ENCODE data around the gene CDC20. TPM values are rescaled to one million over a fixed set of nuclear protein-coding genes. Genes with fewer than 3 reads are reported as not detected.

CDC20 gene
- total and polyA plus RNA-seq, 2 of the 8 experiments (the other 6 are each of a cell fraction or from before 2014, with no cell fraction given): 214 to 221 TPM

- no peak for TF ChIP-seq CHD7 (IDR thresholded peaks at IDR 0.05; ENCODE audit: insufficient replicate concordance, low read length)
- no peak for TF ChIP-seq HDAC6 (IDR thresholded peaks at IDR 0.05; ENCODE audit: low read depth, low read length)
- no peak for TF ChIP-seq EGR1 (IDR thresholded peaks at IDR 0.05; ENCODE audit: borderline replicate concordance, low read depth, low read length)
- TF ChIP-seq EZH2 (IDR thresholded peaks at IDR 0.05; ENCODE audit: low read depth, low read length, severe bottlenecking): no peak
- TF ChIP-seq CHD1 (IDR thresholded peaks at IDR 0.05; ENCODE audit: low read depth, low read length): no peak
- no peak for TF ChIP-seq JUN (IDR thresholded peaks at IDR 0.05; ENCODE audit: low read depth, low read length)
- TF ChIP-seq HDAC2 (IDR thresholded peaks at IDR 0.05; ENCODE audit: borderline replicate concordance in 1 of 2, low read depth in 2 of 2, low read length in 2 of 2): no peak
- no peak for TF ChIP-seq RNF2 (IDR thresholded peaks at IDR 0.05; ENCODE audit: borderline replicate concordance, low read depth, low read length, missing control alignments, poor library complexity, severe bottlenecking)
- TF ChIP-seq PHF8 (conservative IDR thresholded peaks at IDR 0.05; ENCODE audit: low read depth, low read length): peak; percentile 81
Measured at GRCh38 chr1:43348809-43349593, 9.8 kb upstream of the CDC20 start (continued).

Measured in H1 (cell line).